Measurements from ENCODE around the gene TCERG1L. TPM values are rescaled to one million over a fixed set of nuclear protein-coding genes. Genes with fewer than 3 reads are reported as not detected.

The TCERG1L gene
- polyA plus RNA-seq, 1 donor from 2014 or later, result 0.53 TPM

GRCh38 chr10:131134001-131134576 is 177.4 kb downstream of the TCERG1L start:
- Histone ChIP-seq H3K79me2 (replicated peaks; ENCODE audit: insufficient read depth, low read length) (no peaks in the 10 kb centered on the region), H3K27ac (ENCODE audit: low read length) (no peak overlapping the region), H3K27me3 (ENCODE audit: insufficient read depth, low read depth, low read length) (no peaks in the 10 kb centered on the region), H3K9ac (ENCODE audit: low read length) (no peak overlapping the region), H4K20me1 (ENCODE audit: insufficient read depth) (no peaks in the 10 kb centered on the region), H2AFZ (ENCODE audit: low read depth, low read length) (no peak overlapping the region), H3K36me3 (ENCODE audit: insufficient read depth, low read length) (no peaks in the 10 kb centered on the region), H3K9me3 (ENCODE audit: low read length) (no peaks in the 10 kb centered on the region), H3K4me2 (ENCODE audit: low read length) (no peak overlapping the region), H3K4me3 (ENCODE audit: low read length) (no peak overlapping the region), H3K9me2 (ENCODE audit: insufficient read depth, low read length) (no peaks in the 10 kb centered on the region), H3F3A (ENCODE audit: insufficient read depth, low read length, poor library complexity, severe bottlenecking) (no peaks in the 10 kb centered on the region)
- TF ChIP-seq EP300 (conservative IDR thresholded peaks at IDR 0.05; ENCODE audit: poor library complexity, severe bottlenecking) (no peak), TAF1 (IDR thresholded peaks at IDR 0.05; ENCODE audit: low read depth) (no peak), EZH2 (IDR thresholded peaks at IDR 0.05; ENCODE audit: borderline replicate concordance, insufficient read depth, low read length, poor library complexity, severe bottlenecking) (no peak), RAD21 (conservative IDR thresholded peaks at IDR 0.05) (no peak)
- TF ChIP-seq, protein P1, sequence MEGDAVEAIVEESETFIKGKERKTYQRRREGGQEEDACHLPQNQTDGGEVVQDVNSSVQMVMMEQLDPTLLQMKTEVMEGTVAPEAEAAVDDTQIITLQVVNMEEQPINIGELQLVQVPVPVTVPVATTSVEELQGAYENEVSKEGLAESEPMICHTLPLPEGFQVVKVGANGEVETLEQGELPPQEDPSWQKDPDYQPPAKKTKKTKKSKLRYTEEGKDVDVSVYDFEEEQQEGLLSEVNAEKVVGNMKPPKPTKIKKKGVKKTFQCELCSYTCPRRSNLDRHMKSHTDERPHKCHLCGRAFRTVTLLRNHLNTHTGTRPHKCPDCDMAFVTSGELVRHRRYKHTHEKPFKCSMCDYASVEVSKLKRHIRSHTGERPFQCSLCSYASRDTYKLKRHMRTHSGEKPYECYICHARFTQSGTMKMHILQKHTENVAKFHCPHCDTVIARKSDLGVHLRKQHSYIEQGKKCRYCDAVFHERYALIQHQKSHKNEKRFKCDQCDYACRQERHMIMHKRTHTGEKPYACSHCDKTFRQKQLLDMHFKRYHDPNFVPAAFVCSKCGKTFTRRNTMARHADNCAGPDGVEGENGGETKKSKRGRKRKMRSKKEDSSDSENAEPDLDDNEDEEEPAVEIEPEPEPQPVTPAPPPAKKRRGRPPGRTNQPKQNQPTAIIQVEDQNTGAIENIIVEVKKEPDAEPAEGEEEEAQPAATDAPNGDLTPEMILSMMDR (IDR thresholded peaks at IDR 0.05; ENCODE audit: poor library complexity, severe bottlenecking), result no peak

GRCh38 chr10:131132681-131133080 is 178.8 kb downstream of the TCERG1L start:
- Histone ChIP-seq H2AFZ (ENCODE audit: low read depth, low read length) (no peak overlapping the region), H3F3A (ENCODE audit: insufficient read depth, low read length, poor library complexity, severe bottlenecking) (no peaks in the 10 kb centered on the region), H3K4me2 (ENCODE audit: low read length) (no peak overlapping the region), H3K27me3 (ENCODE audit: insufficient read depth, low read depth, low read length) (no peaks in the 10 kb centered on the region), H3K27ac (ENCODE audit: low read length) (no peak overlapping the region), H3K9me3 (ENCODE audit: low read length) (no peaks in the 10 kb centered on the region), H3K9ac (ENCODE audit: low read length) (no peak overlapping the region), H3K4me3 (ENCODE audit: low read length) (no peak overlapping the region), H3K9me2 (ENCODE audit: insufficient read depth, low read length) (no peaks in the 10 kb centered on the region), H3K79me2 (replicated peaks; ENCODE audit: insufficient read depth, low read length) (no peaks in the 10 kb centered on the region), H4K20me1 (ENCODE audit: insufficient read depth) (no peaks in the 10 kb centered on the region), H3K36me3 (ENCODE audit: insufficient read depth, low read length) (no peaks in the 10 kb centered on the region)
- TF ChIP-seq SMC3 (conservative IDR thresholded peaks at IDR 0.05; ENCODE audit: poor library complexity) (no peak), EZH2 (IDR thresholded peaks at IDR 0.05; ENCODE audit: borderline replicate concordance, insufficient read depth, low read length, poor library complexity, severe bottlenecking) (no peak), REST (IDR thresholded peaks at IDR 0.05; ENCODE audit: borderline replicate concordance) (no peak)
